Liver (tissue), 9 donors: ENCODE results near the gene CPLANE2. TPM values are rescaled to one million over a fixed set of nuclear protein-coding genes. Genes with fewer than 3 reads are reported as not detected.

Experiments
- DNase-seq: peaks from one replicate; pipeline ENCODE4 v3.0.0-alpha.2; 2017; ENCODE audit warnings: low spot score
- H3K27ac ChIP-seq, 2 donors: one replicate each; pipeline ENCODE4 v1.7.0; 2013; ENCODE audit warnings: inconsistent platforms in 2 of 2, low read length in 2 of 2, control low read depth in 1 of 2, low read depth in 1 of 2, mild to moderate bottlenecking in 1 of 2
- H3K27me3 ChIP-seq, 4 donors: one replicate each; pipeline versions ENCODE4 v1.6.1 to v1.7.0; 2013; ENCODE audit warnings: low read length in 3 of 4, inconsistent platforms in 1 of 4, mild to moderate bottlenecking in 1 of 4, moderate library complexity in 1 of 4; ENCODE audit not compliant: control insufficient read depth in 4 of 4, insufficient read depth in 4 of 4
- H3K36me3 ChIP-seq, 4 donors: one replicate each; pipeline versions ENCODE4 v1.6.1 to v1.7.0; 2013; ENCODE audit warnings: low read length in 3 of 4, mild to moderate bottlenecking in 3 of 4, low read depth in 1 of 4, moderate library complexity in 1 of 4; ENCODE audit not compliant: control insufficient read depth in 4 of 4, insufficient read depth in 3 of 4
- H3K4me1 ChIP-seq, 4 donors: one replicate each; pipeline versions ENCODE4 v1.6.1 to v1.7.0; 2013; ENCODE audit warnings: low read length in 3 of 4, mild to moderate bottlenecking in 3 of 4, moderate library complexity in 1 of 4; ENCODE audit not compliant: control insufficient read depth in 4 of 4, insufficient read depth in 4 of 4
- H3K4me3 ChIP-seq, 3 donors: one replicate each; pipeline versions ENCODE4 v1.6.1 to v1.7.0; 2013; ENCODE audit warnings: low read length in 3 of 3, control low read depth in 1 of 3, low read depth in 1 of 3, mild to moderate bottlenecking in 1 of 3
- H3K9ac ChIP-seq, 2 donors: one replicate each; pipeline ENCODE4 v1.7.0; 2013; ENCODE audit warnings: low read length in 2 of 2, mild to moderate bottlenecking in 2 of 2, moderate library complexity in 2 of 2, control low read depth in 1 of 2, low read depth in 1 of 2
- H3K9me3 ChIP-seq, 4 donors: one replicate each; pipeline versions ENCODE4 v1.6.1 to v1.7.0; 2013; ENCODE audit warnings: low read length in 3 of 4; ENCODE audit not compliant: control insufficient read depth in 4 of 4
- EGR1 ChIP-seq, 2 donors: IDR thresholded peaks; 2 replicates each; pipeline ENCODE4 v1.6.1; 2016 to 2018; ENCODE audit warnings: antibody characterized with exemption in 2 of 2, low read depth in 2 of 2
- FOXA1 ChIP-seq: IDR thresholded peaks from 2 replicates; pipeline ENCODE4 v1.6.1; 2016; ENCODE audit warnings: antibody characterized with exemption
- FOXA2 ChIP-seq: IDR thresholded peaks from 2 replicates; pipeline ENCODE4 v1.6.1; 2016; ENCODE audit warnings: antibody characterized with exemption
- GABPA ChIP-seq, 2 donors: IDR thresholded peaks in 1 of 2; conservative IDR thresholded peaks in 1 of 2; 2 replicates each; pipeline ENCODE4 v1.6.1; 2016; ENCODE audit warnings: antibody characterized with exemption in 2 of 2, mild to moderate bottlenecking in 1 of 2, moderate library complexity in 1 of 2
- HNF4A ChIP-seq, 2 donors: conservative IDR thresholded peaks; 2 replicates each; pipeline ENCODE4 v1.6.1; 2016; ENCODE audit warnings: antibody characterized with exemption in 2 of 2, mild to moderate bottlenecking in 2 of 2
- HNF4G ChIP-seq: IDR thresholded peaks from 2 replicates; pipeline ENCODE4 v1.6.1; 2016; ENCODE audit warnings: antibody characterized with exemption
- JUND ChIP-seq, 2 donors: IDR thresholded peaks; 2 replicates each; pipeline ENCODE4 v1.6.1; 2016; ENCODE audit warnings: antibody characterized with exemption in 2 of 2
- NR2F2 ChIP-seq: IDR thresholded peaks from 2 replicates; pipeline ENCODE4 v1.6.1; 2016; ENCODE audit warnings: antibody characterized with exemption
- RAD21 ChIP-seq, 2 donors: IDR thresholded peaks; 2 replicates each; pipeline ENCODE4 v1.6.1; 2016; ENCODE audit warnings: antibody characterized with exemption in 2 of 2, mild to moderate bottlenecking in 2 of 2
- RXRA ChIP-seq, 2 donors: IDR thresholded peaks; 2 replicates each; pipeline ENCODE4 v1.6.1; 2017 to 2018; ENCODE audit warnings: antibody characterized with exemption in 2 of 2, mild to moderate bottlenecking in 1 of 2
- SP1 ChIP-seq: IDR thresholded peaks from 2 replicates; pipeline ENCODE4 v1.6.1; 2018; ENCODE audit warnings: antibody characterized with exemption, mild to moderate bottlenecking
- TAF1 ChIP-seq: conservative IDR thresholded peaks from 2 replicates; pipeline ENCODE4 v1.6.1; 2016; ENCODE audit warnings: antibody characterized with exemption, mild to moderate bottlenecking
- YY1 ChIP-seq: IDR thresholded peaks from 2 replicates; pipeline ENCODE4 v1.6.1; 2016; ENCODE audit warnings: antibody characterized with exemption, mild to moderate bottlenecking
- WGBS: extraction: QIAGEN DNeasy Blood & Tissue Kit; methylation state at CpG from one replicate; pipeline ENCODE4 v1.1.7; 2013; 5-methylcytosine and 5-hydroxymethylcytosine counted together
- polyA plus RNA-seq, 2 donors: library from polyadenylated mRNA; stranded (reverse) in 1 of 2; unstranded in 1 of 2; fragments of 200-250 nt in 1 of 2; fragments of >200 nt in 1 of 2; fragmentation: Nextera tagmentation in 1 of 2; extraction: Ambion mirVana in 1 of 2; gene quantifications; one replicate each; pipeline versions ENCODE4 v1.2.1 to v1.2.3, GENCODE V29; 2013 to 2015
- total RNA-seq, 2 donors: library from RNA; depleted of rRNA; stranded (reverse); fragments of >200 nt; gene quantifications; one replicate each; pipeline ENCODE4 v1.2.3, GENCODE V29; 2014
- TF ChIP-seq, protein P1 (sequence below): IDR thresholded peaks from 2 replicates; pipeline ENCODE4 v1.6.1; 2016; ENCODE audit warnings: antibody characterized with exemption, mild to moderate bottlenecking
- TF ChIP-seq, protein P2 (sequence below): fragments of 150-350 bp; IDR thresholded peaks from 2 replicates; pipeline ENCODE4 v1.5.1; 2017; ENCODE audit warnings: improper control_type of control experiment, low read depth, low read length; ENCODE audit not compliant: missing input control
- TF ChIP-seq, protein P3 (sequence below): IDR thresholded peaks from 2 replicates; pipeline ENCODE4 v1.6.1; 2016; ENCODE audit warnings: antibody characterized with exemption
- TF ChIP-seq, protein P4 (sequence below): IDR thresholded peaks from 2 replicates; pipeline ENCODE4 v1.6.1; 2016; ENCODE audit warnings: antibody characterized with exemption
- TF ChIP-seq, protein P5 (sequence below): IDR thresholded peaks from 2 replicates; pipeline ENCODE4 v1.6.1; 2016; ENCODE audit warnings: antibody characterized with exemption
- donor health status: healthy.
- donor health status: healthy.
- donor health status: healthy.
- donor health status: healthy.
- donor health status: healthy.

CPLANE2 gene
- total and polyA plus RNA-seq, 4 donors, result 0.96 to 2.7 (median 2.5) TPM

DNA sequence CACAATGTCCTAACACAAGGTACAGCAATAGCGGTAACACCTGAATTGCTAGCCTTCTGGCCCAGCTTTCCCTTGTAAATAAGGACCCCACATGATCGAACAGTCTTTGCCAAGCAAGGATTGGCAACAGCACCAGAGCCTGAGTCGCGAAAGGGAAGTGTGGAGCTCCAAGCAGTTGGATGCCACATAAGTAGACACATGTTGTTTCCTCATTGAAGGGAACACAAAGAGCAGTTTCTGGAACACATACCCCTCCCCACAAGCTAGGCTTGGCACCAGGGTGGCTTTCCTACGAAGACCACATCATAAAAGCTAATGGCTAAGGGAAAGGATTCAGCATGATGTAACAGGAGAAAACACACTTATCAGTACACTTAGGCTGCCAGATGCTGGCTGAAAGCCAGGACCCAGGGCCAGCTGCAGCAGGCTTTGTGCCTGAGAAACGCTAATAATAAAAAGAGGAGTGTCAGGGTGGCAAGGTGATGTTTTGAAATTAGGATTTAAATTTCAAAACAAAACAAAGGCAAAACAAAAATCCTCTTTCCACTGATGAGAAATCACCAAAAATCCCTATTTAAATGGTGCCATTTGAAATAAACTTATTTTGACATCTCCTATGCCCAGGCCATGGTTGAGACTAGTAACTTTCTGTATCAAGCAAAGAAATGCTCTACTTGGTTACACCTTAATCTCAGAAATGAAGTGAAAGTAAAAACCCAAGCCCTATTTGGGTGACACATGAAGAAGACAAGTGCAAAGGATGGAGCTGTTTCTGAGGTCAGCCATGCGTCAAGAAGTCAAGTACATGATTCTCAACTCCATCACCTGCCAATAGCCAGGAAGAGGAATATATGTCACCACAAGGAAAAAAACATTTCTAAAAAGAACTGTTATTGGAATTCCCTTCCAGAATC, 11.9 kb upstream of the CPLANE2 start (continued):
- TF ChIP-seq, protein P1, sequence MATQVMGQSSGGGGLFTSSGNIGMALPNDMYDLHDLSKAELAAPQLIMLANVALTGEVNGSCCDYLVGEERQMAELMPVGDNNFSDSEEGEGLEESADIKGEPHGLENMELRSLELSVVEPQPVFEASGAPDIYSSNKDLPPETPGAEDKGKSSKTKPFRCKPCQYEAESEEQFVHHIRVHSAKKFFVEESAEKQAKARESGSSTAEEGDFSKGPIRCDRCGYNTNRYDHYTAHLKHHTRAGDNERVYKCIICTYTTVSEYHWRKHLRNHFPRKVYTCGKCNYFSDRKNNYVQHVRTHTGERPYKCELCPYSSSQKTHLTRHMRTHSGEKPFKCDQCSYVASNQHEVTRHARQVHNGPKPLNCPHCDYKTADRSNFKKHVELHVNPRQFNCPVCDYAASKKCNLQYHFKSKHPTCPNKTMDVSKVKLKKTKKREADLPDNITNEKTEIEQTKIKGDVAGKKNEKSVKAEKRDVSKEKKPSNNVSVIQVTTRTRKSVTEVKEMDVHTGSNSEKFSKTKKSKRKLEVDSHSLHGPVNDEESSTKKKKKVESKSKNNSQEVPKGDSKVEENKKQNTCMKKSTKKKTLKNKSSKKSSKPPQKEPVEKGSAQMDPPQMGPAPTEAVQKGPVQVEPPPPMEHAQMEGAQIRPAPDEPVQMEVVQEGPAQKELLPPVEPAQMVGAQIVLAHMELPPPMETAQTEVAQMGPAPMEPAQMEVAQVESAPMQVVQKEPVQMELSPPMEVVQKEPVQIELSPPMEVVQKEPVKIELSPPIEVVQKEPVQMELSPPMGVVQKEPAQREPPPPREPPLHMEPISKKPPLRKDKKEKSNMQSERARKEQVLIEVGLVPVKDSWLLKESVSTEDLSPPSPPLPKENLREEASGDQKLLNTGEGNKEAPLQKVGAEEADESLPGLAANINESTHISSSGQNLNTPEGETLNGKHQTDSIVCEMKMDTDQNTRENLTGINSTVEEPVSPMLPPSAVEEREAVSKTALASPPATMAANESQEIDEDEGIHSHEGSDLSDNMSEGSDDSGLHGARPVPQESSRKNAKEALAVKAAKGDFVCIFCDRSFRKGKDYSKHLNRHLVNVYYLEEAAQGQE, result no peak
- peak; percentile 46 to 70 for TF ChIP-seq RXRA (IDR thresholded peaks at IDR 0.05)
- TF ChIP-seq TAF1, result no peak

DNA sequence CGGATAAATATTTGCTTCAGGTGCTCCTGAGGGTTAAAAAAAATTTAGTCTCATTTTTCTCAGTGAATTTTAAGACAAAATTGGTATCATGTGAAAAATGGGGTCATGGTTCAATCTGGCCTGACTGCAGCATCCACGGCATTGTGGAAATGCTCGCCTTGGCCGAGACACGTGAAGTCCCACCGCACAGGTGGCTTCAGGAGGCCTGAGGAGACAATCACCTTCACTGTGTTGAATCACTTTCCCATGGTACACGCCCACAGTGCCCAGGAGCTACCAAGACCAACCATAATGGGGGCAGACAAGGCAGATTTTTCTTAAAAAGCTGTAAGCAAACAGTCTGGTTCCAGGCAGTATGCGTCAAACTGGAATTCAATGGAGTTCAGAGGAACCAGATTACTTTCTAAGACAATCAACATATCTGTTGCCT, 11.0 kb upstream of the CPLANE2 start:
- TF ChIP-seq YY1 (no peak), RAD21 (IDR thresholded peaks at IDR 0.05) (no peak), RXRA (IDR thresholded peaks at IDR 0.05) (no peak), HNF4A (conservative IDR thresholded peaks at IDR 0.05) (no peak), FOXA2 (no peak), GABPA (IDR thresholded peaks at IDR 0.05 in 1 of 2, conservative IDR thresholded peaks at IDR 0.05 in 1 of 2) (no peak), NR2F2 (no peak), SP1 (no peak), HNF4G (no peak), FOXA1 (no peak), EGR1 (IDR thresholded peaks at IDR 0.05; ENCODE audit: low read depth in 2 of 2) (no peak), TAF1 (no peak), JUND (IDR thresholded peaks at IDR 0.05) (no peak)
- TF ChIP-seq, protein P2, sequence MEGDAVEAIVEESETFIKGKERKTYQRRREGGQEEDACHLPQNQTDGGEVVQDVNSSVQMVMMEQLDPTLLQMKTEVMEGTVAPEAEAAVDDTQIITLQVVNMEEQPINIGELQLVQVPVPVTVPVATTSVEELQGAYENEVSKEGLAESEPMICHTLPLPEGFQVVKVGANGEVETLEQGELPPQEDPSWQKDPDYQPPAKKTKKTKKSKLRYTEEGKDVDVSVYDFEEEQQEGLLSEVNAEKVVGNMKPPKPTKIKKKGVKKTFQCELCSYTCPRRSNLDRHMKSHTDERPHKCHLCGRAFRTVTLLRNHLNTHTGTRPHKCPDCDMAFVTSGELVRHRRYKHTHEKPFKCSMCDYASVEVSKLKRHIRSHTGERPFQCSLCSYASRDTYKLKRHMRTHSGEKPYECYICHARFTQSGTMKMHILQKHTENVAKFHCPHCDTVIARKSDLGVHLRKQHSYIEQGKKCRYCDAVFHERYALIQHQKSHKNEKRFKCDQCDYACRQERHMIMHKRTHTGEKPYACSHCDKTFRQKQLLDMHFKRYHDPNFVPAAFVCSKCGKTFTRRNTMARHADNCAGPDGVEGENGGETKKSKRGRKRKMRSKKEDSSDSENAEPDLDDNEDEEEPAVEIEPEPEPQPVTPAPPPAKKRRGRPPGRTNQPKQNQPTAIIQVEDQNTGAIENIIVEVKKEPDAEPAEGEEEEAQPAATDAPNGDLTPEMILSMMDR, result no peak
- TF ChIP-seq, protein P3, sequence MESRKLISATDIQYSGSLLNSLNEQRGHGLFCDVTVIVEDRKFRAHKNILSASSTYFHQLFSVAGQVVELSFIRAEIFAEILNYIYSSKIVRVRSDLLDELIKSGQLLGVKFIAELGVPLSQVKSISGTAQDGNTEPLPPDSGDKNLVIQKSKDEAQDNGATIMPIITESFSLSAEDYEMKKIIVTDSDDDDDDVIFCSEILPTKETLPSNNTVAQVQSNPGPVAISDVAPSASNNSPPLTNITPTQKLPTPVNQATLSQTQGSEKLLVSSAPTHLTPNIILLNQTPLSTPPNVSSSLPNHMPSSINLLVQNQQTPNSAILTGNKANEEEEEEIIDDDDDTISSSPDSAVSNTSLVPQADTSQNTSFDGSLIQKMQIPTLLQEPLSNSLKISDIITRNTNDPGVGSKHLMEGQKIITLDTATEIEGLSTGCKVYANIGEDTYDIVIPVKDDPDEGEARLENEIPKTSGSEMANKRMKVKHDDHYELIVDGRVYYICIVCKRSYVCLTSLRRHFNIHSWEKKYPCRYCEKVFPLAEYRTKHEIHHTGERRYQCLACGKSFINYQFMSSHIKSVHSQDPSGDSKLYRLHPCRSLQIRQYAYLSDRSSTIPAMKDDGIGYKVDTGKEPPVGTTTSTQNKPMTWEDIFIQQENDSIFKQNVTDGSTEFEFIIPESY, result no peak
- TF ChIP-seq, protein P4, sequence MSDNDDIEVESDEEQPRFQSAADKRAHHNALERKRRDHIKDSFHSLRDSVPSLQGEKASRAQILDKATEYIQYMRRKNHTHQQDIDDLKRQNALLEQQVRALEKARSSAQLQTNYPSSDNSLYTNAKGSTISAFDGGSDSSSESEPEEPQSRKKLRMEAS, result no peak
- TF ChIP-seq, protein P1, result no peak
- TF ChIP-seq, protein P5, sequence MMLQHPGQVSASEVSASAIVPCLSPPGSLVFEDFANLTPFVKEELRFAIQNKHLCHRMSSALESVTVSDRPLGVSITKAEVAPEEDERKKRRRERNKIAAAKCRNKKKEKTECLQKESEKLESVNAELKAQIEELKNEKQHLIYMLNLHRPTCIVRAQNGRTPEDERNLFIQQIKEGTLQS, result no peak
- Histone ChIP-seq H3K27me3 (no peaks in the 10 kb centered on the region), H3K36me3 (peaks cover 0 to 15% (median 9%) of the 10 kb centered on the region in 4 donors), H3K9me3 (no peaks in the 10 kb centered on the region), H3K27ac (peak overlapping the region; percentile 52 to 65), H3K9ac (peak overlapping the region in 1 of 2 donors; percentile 26), H3K4me1 (peaks cover 5 to 35% (median 31%) of the 10 kb centered on the region in 4 donors), H3K4me3 (no peak overlapping the region)
- DNase-seq, result peak; percentile 35
- WGBS, result 81% methylated on average over 8 of the region's 8 CpGs
